ENCODE data around the gene PPARG.

The PPARG gene

DNA sequence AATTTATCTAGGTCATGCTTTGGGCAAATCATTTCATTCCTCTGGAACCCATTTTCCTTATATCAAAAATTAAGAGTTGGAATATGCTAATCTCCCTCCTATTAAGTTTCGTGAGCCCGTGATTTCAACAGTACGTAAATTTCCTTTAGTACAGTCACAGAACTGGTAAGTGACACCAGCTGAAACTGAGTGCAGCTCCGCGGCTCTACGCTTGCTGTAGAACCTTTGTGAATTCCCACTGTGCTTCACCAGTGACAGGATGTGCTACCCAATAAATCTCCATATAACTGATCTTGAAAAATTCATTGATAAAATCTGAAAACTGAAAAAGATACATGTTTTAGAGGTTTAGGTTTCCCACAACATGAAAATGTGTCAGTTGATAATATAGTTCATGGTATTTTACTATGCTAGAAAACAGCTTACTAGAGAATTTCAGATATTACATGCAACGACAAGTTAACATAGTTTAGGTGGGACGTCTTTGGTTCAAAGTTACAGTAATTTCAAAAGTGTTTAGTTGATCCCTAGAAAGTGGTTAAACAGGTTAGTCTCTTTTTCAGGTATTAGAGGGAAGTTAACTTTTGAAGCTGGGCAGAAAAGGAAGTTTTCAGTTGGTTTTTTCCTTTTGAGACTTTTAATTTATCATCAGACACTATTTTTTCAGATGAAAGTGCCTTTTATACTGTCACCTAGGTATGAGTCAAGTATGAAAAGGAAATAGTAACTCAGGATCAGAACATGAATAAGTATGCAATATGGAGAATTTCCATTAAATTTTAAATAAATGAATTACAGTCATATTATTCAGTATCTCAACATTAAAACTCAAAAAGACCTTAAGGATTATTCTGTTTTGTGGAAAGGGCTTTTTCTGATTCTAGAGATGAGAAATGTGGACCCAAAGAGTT lies 57.0 kb downstream of the PPARG start:
- DNase-seq (ENCODE audit: low spot score), result no peak
- TF ChIP-seq, protein P1, sequence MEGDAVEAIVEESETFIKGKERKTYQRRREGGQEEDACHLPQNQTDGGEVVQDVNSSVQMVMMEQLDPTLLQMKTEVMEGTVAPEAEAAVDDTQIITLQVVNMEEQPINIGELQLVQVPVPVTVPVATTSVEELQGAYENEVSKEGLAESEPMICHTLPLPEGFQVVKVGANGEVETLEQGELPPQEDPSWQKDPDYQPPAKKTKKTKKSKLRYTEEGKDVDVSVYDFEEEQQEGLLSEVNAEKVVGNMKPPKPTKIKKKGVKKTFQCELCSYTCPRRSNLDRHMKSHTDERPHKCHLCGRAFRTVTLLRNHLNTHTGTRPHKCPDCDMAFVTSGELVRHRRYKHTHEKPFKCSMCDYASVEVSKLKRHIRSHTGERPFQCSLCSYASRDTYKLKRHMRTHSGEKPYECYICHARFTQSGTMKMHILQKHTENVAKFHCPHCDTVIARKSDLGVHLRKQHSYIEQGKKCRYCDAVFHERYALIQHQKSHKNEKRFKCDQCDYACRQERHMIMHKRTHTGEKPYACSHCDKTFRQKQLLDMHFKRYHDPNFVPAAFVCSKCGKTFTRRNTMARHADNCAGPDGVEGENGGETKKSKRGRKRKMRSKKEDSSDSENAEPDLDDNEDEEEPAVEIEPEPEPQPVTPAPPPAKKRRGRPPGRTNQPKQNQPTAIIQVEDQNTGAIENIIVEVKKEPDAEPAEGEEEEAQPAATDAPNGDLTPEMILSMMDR (IDR thresholded peaks at IDR 0.05; ENCODE audit: borderline replicate concordance, control extremely low read depth, extremely low read depth, insufficient read depth, missing control alignments), result no peak
- in situ Hi-C loops (cut with MboI; ENCODE audit: low sequenced_read_pairs, unreplicated experiment), result no loop called here

DNA sequence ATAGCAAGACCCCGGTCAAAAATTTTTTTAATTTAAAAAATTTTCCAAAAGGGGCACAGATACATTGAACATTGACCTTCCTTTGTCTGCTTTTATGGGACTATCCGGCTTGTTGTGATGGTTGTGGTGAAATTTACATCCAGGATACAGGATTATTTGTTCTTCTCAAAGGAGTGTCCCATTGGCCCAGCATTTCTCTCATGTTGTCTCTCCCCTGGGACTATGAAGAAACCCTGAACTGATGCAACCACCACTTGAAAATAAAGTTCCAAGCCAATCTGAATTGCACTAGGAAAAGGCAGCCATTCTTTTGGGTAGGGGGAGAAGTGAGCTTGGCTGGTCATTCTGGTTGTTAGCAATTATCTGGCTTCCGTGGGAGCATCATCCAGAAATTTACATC lies 58.4 kb downstream of the PPARG start:
- TF ChIP-seq, protein P1 (IDR thresholded peaks at IDR 0.05; ENCODE audit: borderline replicate concordance, control extremely low read depth, extremely low read depth, insufficient read depth, missing control alignments), result no peak
- no peak for DNase-seq (ENCODE audit: low spot score)
- in situ Hi-C loops (cut with MboI; ENCODE audit: low sequenced_read_pairs, unreplicated experiment), result no loop called here

DNA sequence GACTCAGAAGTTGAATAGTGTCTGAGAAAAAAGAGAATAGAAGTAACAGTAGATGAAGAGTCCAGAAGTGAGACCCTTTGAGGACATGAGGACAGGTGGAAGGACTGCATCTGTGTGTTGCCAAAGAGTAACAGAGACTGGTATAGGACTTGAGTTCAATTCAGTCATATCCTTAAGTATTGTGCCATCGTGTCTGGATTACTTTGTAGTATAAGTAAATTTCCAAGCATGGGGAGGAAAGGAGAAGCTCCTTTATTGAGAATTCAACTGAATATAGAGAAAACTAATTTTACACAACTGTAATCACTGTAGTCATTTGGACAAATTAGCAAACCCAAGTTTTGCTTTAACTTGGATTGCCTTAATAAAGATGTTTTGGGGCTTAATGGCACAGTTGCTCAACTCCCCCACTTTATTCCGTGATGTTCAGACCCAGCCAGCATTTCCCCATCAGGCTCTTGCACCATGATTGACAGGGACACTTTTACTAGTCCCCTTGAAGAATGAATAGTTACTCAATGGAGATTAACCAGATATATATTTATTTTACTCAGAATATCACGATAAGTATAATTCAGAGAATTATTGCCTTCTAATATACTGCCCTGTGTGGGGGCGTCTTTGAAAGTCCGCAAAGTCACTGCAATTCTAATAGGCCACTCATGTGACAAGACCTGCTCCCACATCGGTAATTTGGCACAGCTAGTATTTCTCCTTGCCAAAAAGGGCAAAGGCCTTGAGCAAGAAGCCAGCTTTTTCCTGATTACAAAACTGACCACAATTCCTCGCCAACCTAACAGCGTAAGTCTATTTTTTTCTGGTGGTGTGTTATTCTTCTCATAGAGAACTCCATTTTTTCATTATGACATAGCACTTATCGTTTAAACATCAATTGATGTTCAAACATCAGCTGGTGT lies 61.3 kb downstream of the PPARG start:
- DNase-seq (ENCODE audit: low spot score), result no peak
- in situ Hi-C loops (cut with MboI; ENCODE audit: low sequenced_read_pairs, unreplicated experiment), result no loop called here
- TF ChIP-seq, protein P1 (IDR thresholded peaks at IDR 0.05; ENCODE audit: borderline replicate concordance, control extremely low read depth, extremely low read depth, insufficient read depth, missing control alignments), result no peak

DNA sequence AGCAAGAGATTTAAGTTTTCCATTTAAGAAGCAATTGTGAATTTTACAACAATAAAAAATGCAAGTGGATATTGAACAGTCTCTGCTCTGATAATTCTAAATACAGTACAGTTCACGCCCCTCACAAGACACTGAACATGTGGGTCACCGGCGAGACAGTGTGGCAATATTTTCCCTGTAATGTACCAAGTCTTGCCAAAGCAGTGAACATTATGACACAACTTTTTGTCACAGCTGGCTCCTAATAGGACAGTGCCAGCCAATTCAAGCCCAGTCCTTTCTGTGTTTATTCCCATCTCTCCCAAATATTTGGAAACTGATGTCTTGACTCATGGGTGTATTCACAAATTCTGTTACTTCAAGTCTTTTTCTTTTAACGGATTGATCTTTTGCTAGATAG lies 62.3 kb downstream of the PPARG start:
- DNase-seq (ENCODE audit: low spot score), result no peak
- TF ChIP-seq, protein P1 (IDR thresholded peaks at IDR 0.05; ENCODE audit: borderline replicate concordance, control extremely low read depth, extremely low read depth, insufficient read depth, missing control alignments), result no peak
- in situ Hi-C loops (cut with MboI; ENCODE audit: low sequenced_read_pairs, unreplicated experiment), result no loop called here

DNA sequence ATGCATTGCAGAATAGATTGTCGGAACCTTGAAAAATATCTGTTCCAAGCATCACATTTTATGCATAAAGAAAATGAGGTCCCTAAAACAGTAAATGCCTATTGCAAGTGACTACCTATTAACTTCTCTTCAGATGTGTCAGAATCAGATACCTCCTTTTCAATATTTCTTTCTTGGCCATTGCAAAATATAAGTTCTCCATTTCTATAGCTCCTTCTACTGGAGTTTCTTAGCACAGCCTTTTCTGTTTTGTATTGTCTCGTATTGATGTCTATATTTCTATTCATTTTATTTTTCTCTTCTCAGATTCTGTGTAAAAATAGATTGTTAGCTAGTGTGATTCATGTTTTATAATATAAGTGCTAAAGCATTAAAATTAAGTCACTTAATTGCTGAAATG lies 63.4 kb downstream of the PPARG start:
- TF ChIP-seq, protein P1 (IDR thresholded peaks at IDR 0.05; ENCODE audit: borderline replicate concordance, control extremely low read depth, extremely low read depth, insufficient read depth, missing control alignments), result no peak
- DNase-seq (ENCODE audit: low spot score), result no peak
- in situ Hi-C loops (cut with MboI; ENCODE audit: low sequenced_read_pairs, unreplicated experiment), result no loop called here

DNA sequence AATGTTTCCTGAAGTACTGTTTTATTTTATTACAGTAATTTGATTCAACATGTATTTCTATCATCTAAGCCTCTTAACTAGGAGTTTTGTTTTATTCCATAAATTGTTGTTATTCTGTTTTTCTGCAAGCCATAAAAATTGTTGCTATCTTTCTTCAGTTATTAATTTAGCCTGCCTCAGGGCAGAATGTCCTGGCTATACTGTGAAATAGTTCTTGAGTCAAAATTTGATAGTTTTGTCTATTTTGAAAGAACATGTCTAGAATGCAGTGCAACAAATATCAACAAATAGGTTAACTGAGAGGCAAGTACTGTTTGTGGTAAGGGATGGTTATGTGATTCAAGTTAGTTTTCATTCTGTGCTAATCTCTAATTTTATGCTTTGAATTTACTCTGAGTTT lies 63.9 kb downstream of the PPARG start:
- in situ Hi-C loops (cut with MboI; ENCODE audit: low sequenced_read_pairs, unreplicated experiment), result no loop called here
- TF ChIP-seq, protein P1 (IDR thresholded peaks at IDR 0.05; ENCODE audit: borderline replicate concordance, control extremely low read depth, extremely low read depth, insufficient read depth, missing control alignments), result no peak
- DNase-seq (ENCODE audit: low spot score), result no peak
